ENCODE results near the gene PTPRQ.

PTPRQ gene

DNA sequence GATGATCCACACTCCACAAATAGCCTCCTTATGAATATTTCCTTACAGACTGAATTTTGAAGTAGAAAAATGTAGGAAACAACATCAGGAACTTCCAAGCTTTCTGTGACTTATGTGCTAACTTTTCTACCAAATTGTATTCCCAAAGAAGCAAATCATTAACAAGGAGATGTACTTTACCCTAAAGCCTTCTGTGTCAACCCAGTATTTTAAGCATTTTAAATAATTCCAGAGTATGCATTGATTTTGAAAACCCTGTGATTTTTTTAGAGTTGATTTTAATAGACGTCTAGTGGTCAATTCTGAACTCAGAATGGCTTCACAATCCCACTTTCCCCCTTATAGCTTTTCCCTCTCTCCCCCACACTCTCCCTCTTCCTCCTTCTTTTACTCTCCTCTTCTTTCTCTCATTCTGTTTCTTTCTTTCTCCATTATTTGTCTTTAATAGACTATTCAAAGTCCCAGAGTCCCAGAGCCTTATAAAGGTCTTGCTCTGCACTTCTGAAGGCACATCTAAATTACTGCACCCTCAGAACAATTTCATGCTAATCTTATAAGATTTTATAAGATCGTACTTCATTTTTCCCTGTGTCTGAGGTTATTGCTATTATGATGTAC lies 253.3 kb downstream of the PTPRQ start:
- no peak for ATAC-seq
- no peak for TF ChIP-seq ZNF565 (CRISPR knock-in tag; conservative IDR thresholded peaks at IDR 0.05; ENCODE audit: low read depth)
- no peak for TF ChIP-seq ZNF70 (CRISPR knock-in tag; IDR thresholded peaks at IDR 0.05)
- TF ChIP-seq, protein P1, sequence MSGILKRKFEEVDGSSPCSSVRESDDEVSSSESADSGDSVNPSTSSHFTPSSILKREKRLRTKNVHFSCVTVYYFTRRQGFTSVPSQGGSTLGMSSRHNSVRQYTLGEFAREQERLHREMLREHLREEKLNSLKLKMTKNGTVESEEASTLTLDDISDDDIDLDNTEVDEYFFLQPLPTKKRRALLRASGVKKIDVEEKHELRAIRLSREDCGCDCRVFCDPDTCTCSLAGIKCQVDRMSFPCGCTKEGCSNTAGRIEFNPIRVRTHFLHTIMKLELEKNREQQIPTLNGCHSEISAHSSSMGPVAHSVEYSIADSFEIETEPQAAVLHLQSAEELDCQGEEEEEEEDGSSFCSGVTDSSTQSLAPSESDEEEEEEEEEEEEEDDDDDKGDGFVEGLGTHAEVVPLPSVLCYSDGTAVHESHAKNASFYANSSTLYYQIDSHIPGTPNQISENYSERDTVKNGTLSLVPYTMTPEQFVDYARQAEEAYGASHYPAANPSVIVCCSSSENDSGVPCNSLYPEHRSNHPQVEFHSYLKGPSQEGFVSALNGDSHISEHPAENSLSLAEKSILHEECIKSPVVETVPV (CRISPR knock-in tag; IDR thresholded peaks at IDR 0.05), result no peak

DNA sequence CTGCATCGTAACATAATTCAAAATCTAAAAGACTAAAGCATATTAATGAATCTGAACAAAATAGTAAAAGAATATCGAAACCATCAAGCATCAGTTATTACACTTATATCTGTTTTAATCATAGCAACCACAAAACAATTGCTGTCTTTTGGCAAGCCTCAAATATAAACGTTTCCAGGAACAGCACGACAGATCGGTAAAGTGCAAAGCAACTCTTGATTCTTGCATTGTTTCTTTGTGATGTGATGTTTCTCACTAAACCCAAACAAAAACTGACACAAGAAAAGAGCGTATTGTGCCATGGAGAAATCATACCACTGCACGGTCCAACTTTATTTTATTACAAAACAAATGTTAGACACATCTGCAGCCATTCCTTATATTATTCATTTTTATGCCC lies 254.2 kb downstream of the PTPRQ start:
- ATAC-seq, result no peak
- TF ChIP-seq, protein P1 (CRISPR knock-in tag; IDR thresholded peaks at IDR 0.05), result no peak
- TF ChIP-seq, protein P2, sequence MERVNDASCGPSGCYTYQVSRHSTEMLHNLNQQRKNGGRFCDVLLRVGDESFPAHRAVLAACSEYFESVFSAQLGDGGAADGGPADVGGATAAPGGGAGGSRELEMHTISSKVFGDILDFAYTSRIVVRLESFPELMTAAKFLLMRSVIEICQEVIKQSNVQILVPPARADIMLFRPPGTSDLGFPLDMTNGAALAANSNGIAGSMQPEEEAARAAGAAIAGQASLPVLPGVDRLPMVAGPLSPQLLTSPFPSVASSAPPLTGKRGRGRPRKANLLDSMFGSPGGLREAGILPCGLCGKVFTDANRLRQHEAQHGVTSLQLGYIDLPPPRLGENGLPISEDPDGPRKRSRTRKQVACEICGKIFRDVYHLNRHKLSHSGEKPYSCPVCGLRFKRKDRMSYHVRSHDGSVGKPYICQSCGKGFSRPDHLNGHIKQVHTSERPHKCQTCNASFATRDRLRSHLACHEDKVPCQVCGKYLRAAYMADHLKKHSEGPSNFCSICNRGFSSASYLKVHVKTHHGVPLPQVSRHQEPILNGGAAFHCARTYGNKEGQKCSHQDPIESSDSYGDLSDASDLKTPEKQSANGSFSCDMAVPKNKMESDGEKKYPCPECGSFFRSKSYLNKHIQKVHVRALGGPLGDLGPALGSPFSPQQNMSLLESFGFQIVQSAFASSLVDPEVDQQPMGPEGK (CRISPR knock-in tag; IDR thresholded peaks at IDR 0.05; ENCODE audit: borderline replicate concordance), result no peak
- TF ChIP-seq TOX (CRISPR knock-in tag; IDR thresholded peaks at IDR 0.05; ENCODE audit: borderline replicate concordance) (no peak), OSR1 (CRISPR knock-in tag; IDR thresholded peaks at IDR 0.05) (no peak), ESRRG (CRISPR knock-in tag; IDR thresholded peaks at IDR 0.05) (no peak), GLIS3 (CRISPR knock-in tag; IDR thresholded peaks at IDR 0.05) (no peak), PPARA (CRISPR knock-in tag; IDR thresholded peaks at IDR 0.05; ENCODE audit: borderline replicate concordance) (no peak), CSDC2 (CRISPR knock-in tag; IDR thresholded peaks at IDR 0.05) (no peak), BACH2 (CRISPR knock-in tag; IDR thresholded peaks at IDR 0.05; ENCODE audit: borderline replicate concordance) (no peak), SNAI2 (CRISPR knock-in tag; IDR thresholded peaks at IDR 0.05) (no peak), RARB (CRISPR knock-in tag; IDR thresholded peaks at IDR 0.05) (no peak), ZNF565 (CRISPR knock-in tag; conservative IDR thresholded peaks at IDR 0.05; ENCODE audit: low read depth) (no peak), ISL1 (CRISPR knock-in tag; IDR thresholded peaks at IDR 0.05) (no peak), ZFP30 (CRISPR knock-in tag; IDR thresholded peaks at IDR 0.05) (no peak), ARNTL (CRISPR knock-in tag; IDR thresholded peaks at IDR 0.05; ENCODE audit: borderline replicate concordance, low read depth) (no peak), ZFP3 (CRISPR knock-in tag; IDR thresholded peaks at IDR 0.05) (no peak), TCF4 (CRISPR knock-in tag; IDR thresholded peaks at IDR 0.05; ENCODE audit: borderline replicate concordance) (no peak), ZC3H10 (CRISPR knock-in tag; IDR thresholded peaks at IDR 0.05) (no peak)
- TF ChIP-seq, protein P3, sequence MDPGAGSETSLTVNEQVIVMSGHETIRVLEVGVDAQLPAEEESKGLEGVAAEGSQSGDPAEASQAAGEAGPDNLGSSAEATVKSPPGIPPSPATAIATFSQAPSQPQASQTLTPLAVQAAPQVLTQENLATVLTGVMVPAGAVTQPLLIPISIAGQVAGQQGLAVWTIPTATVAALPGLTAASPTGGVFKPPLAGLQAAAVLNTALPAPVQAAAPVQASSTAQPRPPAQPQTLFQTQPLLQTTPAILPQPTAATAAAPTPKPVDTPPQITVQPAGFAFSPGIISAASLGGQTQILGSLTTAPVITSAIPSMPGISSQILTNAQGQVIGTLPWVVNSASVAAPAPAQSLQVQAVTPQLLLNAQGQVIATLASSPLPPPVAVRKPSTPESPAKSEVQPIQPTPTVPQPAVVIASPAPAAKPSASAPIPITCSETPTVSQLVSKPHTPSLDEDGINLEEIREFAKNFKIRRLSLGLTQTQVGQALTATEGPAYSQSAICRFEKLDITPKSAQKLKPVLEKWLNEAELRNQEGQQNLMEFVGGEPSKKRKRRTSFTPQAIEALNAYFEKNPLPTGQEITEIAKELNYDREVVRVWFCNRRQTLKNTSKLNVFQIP (CRISPR knock-in tag; IDR thresholded peaks at IDR 0.05; ENCODE audit: borderline replicate concordance, low read depth), result no peak
- TF ChIP-seq, protein P4, sequence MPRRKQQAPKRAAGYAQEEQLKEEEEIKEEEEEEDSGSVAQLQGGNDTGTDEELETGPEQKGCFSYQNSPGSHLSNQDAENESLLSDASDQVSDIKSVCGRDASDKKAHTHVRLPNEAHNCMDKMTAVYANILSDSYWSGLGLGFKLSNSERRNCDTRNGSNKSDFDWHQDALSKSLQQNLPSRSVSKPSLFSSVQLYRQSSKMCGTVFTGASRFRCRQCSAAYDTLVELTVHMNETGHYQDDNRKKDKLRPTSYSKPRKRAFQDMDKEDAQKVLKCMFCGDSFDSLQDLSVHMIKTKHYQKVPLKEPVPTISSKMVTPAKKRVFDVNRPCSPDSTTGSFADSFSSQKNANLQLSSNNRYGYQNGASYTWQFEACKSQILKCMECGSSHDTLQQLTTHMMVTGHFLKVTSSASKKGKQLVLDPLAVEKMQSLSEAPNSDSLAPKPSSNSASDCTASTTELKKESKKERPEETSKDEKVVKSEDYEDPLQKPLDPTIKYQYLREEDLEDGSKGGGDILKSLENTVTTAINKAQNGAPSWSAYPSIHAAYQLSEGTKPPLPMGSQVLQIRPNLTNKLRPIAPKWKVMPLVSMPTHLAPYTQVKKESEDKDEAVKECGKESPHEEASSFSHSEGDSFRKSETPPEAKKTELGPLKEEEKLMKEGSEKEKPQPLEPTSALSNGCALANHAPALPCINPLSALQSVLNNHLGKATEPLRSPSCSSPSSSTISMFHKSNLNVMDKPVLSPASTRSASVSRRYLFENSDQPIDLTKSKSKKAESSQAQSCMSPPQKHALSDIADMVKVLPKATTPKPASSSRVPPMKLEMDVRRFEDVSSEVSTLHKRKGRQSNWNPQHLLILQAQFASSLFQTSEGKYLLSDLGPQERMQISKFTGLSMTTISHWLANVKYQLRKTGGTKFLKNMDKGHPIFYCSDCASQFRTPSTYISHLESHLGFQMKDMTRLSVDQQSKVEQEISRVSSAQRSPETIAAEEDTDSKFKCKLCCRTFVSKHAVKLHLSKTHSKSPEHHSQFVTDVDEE (CRISPR knock-in tag; IDR thresholded peaks at IDR 0.05), result no peak
